HepG2 (cell line): ENCODE measurements around the gene SPPL3. TPM values are rescaled to one million over a fixed set of nuclear protein-coding genes. Genes with fewer than 3 reads are reported as not detected.

Experiments
- ATAC-seq: fragments of 200-7000 bp; cut with Tn5 transposase; 3 replicates; pipeline ENCODE4 v1.9.1; 2020; ENCODE audit warnings: mild to moderate bottlenecking, moderate library complexity
- BruUV-seq: library from RNA; stranded (reverse); fragments of 400-500 nt; replicated peaks from 2 replicates; lab custom pipeline; 2021; lab: Mats Ljungman, UMichigan
- CTCF ChIA-PET: fragments of 300-600 bp; formaldehyde crosslinking; extraction: SDS; loops from one replicate; lab custom pipeline; 2021; ENCODE audit warnings: low total read pairs, inconsistent platforms, low intra/inter-chr PET ratio; lab: Yijun Ruan, JAX
- POLR2A ChIA-PET: fragments of 350-600 bp; sonication (Branson Sonifier 250); formaldehyde crosslinking; loops from one replicate; lab custom pipeline; 2020; ENCODE audit warnings: antibody characterized with exemption, inconsistent platforms; lab: Yijun Ruan, JAX
- DNase-seq: peaks from one replicate; pipeline ENCODE4 v3.0.0-alpha.2; 2015; ENCODE audit warnings: low spot score
- FAIRE-seq: peaks from 3 replicates; lab custom pipeline; 2011; peaks lifted over from hg19 to GRCh38; lab: Jason Lieb, UNC
- H2AFZ ChIP-seq: one replicate; pipeline ENCODE4 v1.6.1; 2011; ENCODE audit warnings: low read length, inconsistent platforms
- H3K27ac ChIP-seq: fragments of 300-600 bp; 3 replicates; pipeline ENCODE4 v1.8.0; 2011; ENCODE audit warnings: mixed run types, mild to moderate bottlenecking, mixed read lengths, low read length, inconsistent platforms; ENCODE audit not compliant: insufficient read depth; ENCODE audit errors: extremely low read length
- H3K27me3 ChIP-seq, 2 experiments: fragments of 200-600 bp in 1 of 2; 2 replicates in 1 of 2; 3 replicates in 1 of 2; pipeline versions ENCODE4 v1.6.0 to v1.8.0; 2011; ENCODE audit warnings: low read length in 2 of 2, mild to moderate bottlenecking in 2 of 2, moderate library complexity in 2 of 2, inconsistent platforms in 1 of 2; ENCODE audit not compliant: insufficient read depth in 2 of 2, control insufficient read depth in 1 of 2
- H3K36me3 ChIP-seq, 2 experiments: fragments of 200-600 bp in 1 of 2; replicated peaks in 1 of 2; 2 replicates in 1 of 2; 3 replicates in 1 of 2; pipeline versions ENCODE4 v1.5.1 to v1.8.0; 2011; ENCODE audit warnings: low read length in 2 of 2, inconsistent platforms in 1 of 2; ENCODE audit not compliant: insufficient read depth in 2 of 2, control insufficient read depth in 1 of 2
- H3K4me1 ChIP-seq: 2 replicates; pipeline ENCODE4 v1.5.1; 2012; ENCODE audit warnings: low read length, inconsistent platforms; ENCODE audit not compliant: insufficient read depth
- H3K4me2 ChIP-seq: 2 replicates; pipeline ENCODE4 v1.6.0; 2011; ENCODE audit warnings: low read depth, low read length, inconsistent platforms
- H3K4me3 ChIP-seq, 3 experiments: fragments of 200-600 bp in 1 of 3; sonication (generic), shearing (Covaris generic) in 1 of 3; replicated peaks in 1 of 3; 2 replicates each; pipeline ENCODE4 v1.5.1; 2011 to 2016; ENCODE audit warnings: low read length in 3 of 3, inconsistent platforms in 2 of 3, low read depth in 2 of 3, mild to moderate bottlenecking in 2 of 3, control low read depth in 1 of 3, mixed read lengths in 1 of 3; ENCODE audit not compliant: insufficient read depth in 1 of 3
- H3K79me2 ChIP-seq: one replicate; pipeline ENCODE4 v1.6.1; 2011; ENCODE audit warnings: low read length, inconsistent platforms; ENCODE audit not compliant: insufficient read depth
- H3K9ac ChIP-seq: 2 replicates; pipeline ENCODE4 v1.6.0; 2011; ENCODE audit warnings: mild to moderate bottlenecking, low read depth, low read length, inconsistent platforms; ENCODE audit not compliant: insufficient read depth
- H3K9me3 ChIP-seq: 2 replicates; pipeline ENCODE4 v1.5.1; 2012; ENCODE audit warnings: mild to moderate bottlenecking, low read length
- H4K20me1 ChIP-seq: 2 replicates; pipeline ENCODE4 v1.6.0; 2011; ENCODE audit warnings: inconsistent platforms, mild to moderate bottlenecking, low read length, moderate library complexity; ENCODE audit not compliant: insufficient read depth
- ZNF18 ChIP-seq: sonication (generic); formaldehyde crosslinking; IDR thresholded peaks from 2 replicates; pipeline ENCODE4 v1.8.0; 2022; ENCODE audit warnings: mild to moderate bottlenecking, missing genetic modification reagents; ENCODE audit not compliant: insufficient replicate concordance
- WGBS: methylation state at CpG from one replicate; pipeline ENCODE4 v1.1.6; 2017; ENCODE audit warnings: low lambda C conversion rate; 5-methylcytosine and 5-hydroxymethylcytosine counted together
- in situ Hi-C: cut with HindIII; loops from 2 replicates; pipeline ENCODE4 v1.10.0; 2017; ENCODE audit warnings: low pct_unique_long_range_greater_than_20kb; ENCODE audit not compliant: extremely low pct_ligation_motif_present
- intact Hi-C: fragments of 100-400 bp; cut with micrococcal nuclease; formaldehyde crosslinking; loops from one replicate; pipeline ENCODE4 v1.10.0; 2022; ENCODE audit not compliant: unreplicated experiment
- polyA plus RNA-seq, 8 experiments: library from polyadenylated mRNA; depleted of rRNA in 3 of 8; stranded (reverse) in 7 of 8; unstranded in 1 of 8; fragments of >200 nt; fragmentation: Illumina TruSeq in 4 of 8; extraction: Trizol in 4 of 8; gene quantifications; 2 replicates each; pipeline versions ENCODE4 v1.2.1 to v1.2.3, GENCODE V29; 2011 to 2016; ENCODE audit warnings: low read depth in 4 of 8, missing spikeins in 1 of 8, mixed read lengths in 1 of 8; ENCODE audit not compliant: insufficient read depth in 1 of 8
- total RNA-seq, 5 experiments: library from RNA; depleted of rRNA; stranded (reverse); fragments of >200 nt; fragmentation: Illumina TruSeq; extraction: Trizol; gene quantifications; 2 replicates each; pipeline ENCODE4 v1.2.3, GENCODE V29; 2016; ENCODE audit warnings: low read depth in 1 of 5
- TF ChIP-seq, protein P1 (sequence below), 2 experiments: fragments of 450-650 bp in 1 of 2; sonication (generic) in 1 of 2; formaldehyde crosslinking in 1 of 2; IDR thresholded peaks; 2 replicates each; pipeline versions ENCODE4 v1.6.1 to v1.8.0; 2016 to 2022; ENCODE audit warnings: antibody characterized with exemption in 1 of 2, mild to moderate bottlenecking in 1 of 2, missing genetic modification reagents in 1 of 2

SPPL3 gene
- total and polyA plus RNA-seq, 2 of the 13 experiments (the other 11 are each of a cell fraction or from before 2014, with no cell fraction given), result 8.9 to 9.1 TPM

GRCh38 chr12:120861074-120861795 lies 42.9 kb downstream of the SPPL3 start:
- H3K9me3 ChIP-seq, result peaks cover 15% of the 10 kb centered on the region
- POLR2A ChIA-PET, result no interaction called here
- intact Hi-C loops, result no loop called here
- WGBS, result 86% methylated on average over 3 of the region's 3 CpGs
- H4K20me1 ChIP-seq, result 0 out of 2 replicates have a peak, but pooled peaks cover 7% of the 10 kb centered on the region
- peaks cover 8% of the 10 kb centered on the region for H3K4me1 ChIP-seq
- no peak for DNase-seq
- TF ChIP-seq, protein P1, sequence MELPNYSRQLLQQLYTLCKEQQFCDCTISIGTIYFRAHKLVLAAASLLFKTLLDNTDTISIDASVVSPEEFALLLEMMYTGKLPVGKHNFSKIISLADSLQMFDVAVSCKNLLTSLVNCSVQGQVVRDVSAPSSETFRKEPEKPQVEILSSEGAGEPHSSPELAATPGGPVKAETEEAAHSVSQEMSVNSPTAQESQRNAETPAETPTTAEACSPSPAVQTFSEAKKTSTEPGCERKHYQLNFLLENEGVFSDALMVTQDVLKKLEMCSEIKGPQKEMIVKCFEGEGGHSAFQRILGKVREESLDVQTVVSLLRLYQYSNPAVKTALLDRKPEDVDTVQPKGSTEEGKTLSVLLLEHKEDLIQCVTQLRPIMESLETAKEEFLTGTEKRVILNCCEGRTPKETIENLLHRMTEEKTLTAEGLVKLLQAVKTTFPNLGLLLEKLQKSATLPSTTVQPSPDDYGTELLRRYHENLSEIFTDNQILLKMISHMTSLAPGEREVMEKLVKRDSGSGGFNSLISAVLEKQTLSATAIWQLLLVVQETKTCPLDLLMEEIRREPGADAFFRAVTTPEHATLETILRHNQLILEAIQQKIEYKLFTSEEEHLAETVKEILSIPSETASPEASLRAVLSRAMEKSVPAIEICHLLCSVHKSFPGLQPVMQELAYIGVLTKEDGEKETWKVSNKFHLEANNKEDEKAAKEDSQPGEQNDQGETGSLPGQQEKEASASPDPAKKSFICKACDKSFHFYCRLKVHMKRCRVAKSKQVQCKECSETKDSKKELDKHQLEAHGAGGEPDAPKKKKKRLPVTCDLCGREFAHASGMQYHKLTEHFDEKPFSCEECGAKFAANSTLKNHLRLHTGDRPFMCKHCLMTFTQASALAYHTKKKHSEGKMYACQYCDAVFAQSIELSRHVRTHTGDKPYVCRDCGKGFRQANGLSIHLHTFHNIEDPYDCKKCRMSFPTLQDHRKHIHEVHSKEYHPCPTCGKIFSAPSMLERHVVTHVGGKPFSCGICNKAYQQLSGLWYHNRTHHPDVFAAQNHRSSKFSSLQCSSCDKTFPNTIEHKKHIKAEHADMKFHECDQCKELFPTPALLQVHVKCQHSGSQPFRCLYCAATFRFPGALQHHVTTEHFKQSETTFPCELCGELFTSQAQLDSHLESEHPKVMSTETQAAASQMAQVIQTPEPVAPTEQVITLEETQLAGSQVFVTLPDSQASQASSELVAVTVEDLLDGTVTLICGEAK (IDR thresholded peaks at IDR 0.05), result peak; percentile 70
- TF ChIP-seq, protein P1 (CRISPR knock-in tag; IDR thresholded peaks at IDR 0.05), result peak; percentile 96; the same call in 1 of the 2 replicates
- no peak for TF ChIP-seq ZNF18 (CRISPR knock-in tag)
- no TSS peak for BruUV-seq
- in situ Hi-C loops, result no loop called here
- H3K79me2 ChIP-seq, result peaks cover 28% of the 10 kb centered on the region
- FAIRE-seq, result no peak
- CTCF ChIA-PET, result no interaction called here
- no peaks in the 10 kb centered on the region for H3K27me3 ChIP-seq
- H2AFZ ChIP-seq, result no peak overlapping the region
- no peak overlapping the region for H3K9ac ChIP-seq
- peaks cover 0 to 1% of the 10 kb centered on the region in 2 experiments; a peak in 2 of 5 replicates for H3K36me3 ChIP-seq
- H3K4me2 ChIP-seq, result no peak overlapping the region
- no peak overlapping the region for H3K27ac ChIP-seq
- H3K4me3 ChIP-seq, result no peak overlapping the region
- no peak for ATAC-seq
